ENCODE results near the gene MICALL2. TPM values are rescaled to one million over a fixed set of nuclear protein-coding genes. Genes with fewer than 3 reads are reported as not detected.

The MICALL2 gene
- total RNA-seq, 1 donor from 2014 or later: 14.2 TPM

GRCh38 chr7:1483536-1484505 is 24.6 kb upstream of the MICALL2 start:
- TF ChIP-seq CTCF (IDR thresholded peaks at IDR 0.05; ENCODE audit: insufficient read depth, low read length, severe bottlenecking): no peak
- H3K36me3 ChIP-seq (ENCODE audit: control insufficient read depth, insufficient read depth, low read length): peaks cover 31% of the 10 kb centered on the region
- peak; percentile 28 for FAIRE-seq

GRCh38 chr7:1483079-1483478 is 23.8 kb upstream of the MICALL2 start:
- Histone ChIP-seq H3K27me3 (ENCODE audit: control insufficient read depth, insufficient read depth, low read length) (no peaks in the 10 kb centered on the region), H3K4me3 (ENCODE audit: low read depth, low read length) (no peak overlapping the region), H3K36me3 (ENCODE audit: control insufficient read depth, insufficient read depth, low read length) (peaks cover 30% of the 10 kb centered on the region)
- FAIRE-seq (no peak), DNase-seq (ENCODE audit: low read depth) (no peak)
- no peak for TF ChIP-seq CTCF (IDR thresholded peaks at IDR 0.05; ENCODE audit: insufficient read depth, low read length, severe bottlenecking)

More at GRCh38 chr7:1483536-1484505, 24.6 kb upstream of the MICALL2 start:
- Histone ChIP-seq H3K27me3 (ENCODE audit: control insufficient read depth, insufficient read depth, low read length) (no peaks in the 10 kb centered on the region), H3K4me3 (ENCODE audit: low read depth, low read length) (no peak overlapping the region)
- DNase-seq (ENCODE audit: low read depth): no peak

GRCh38 chr7:1481300-1481699 is 22.0 kb upstream of the MICALL2 start:
- TF ChIP-seq CTCF (IDR thresholded peaks at IDR 0.05; ENCODE audit: insufficient read depth, low read length, severe bottlenecking): no peak
- Histone ChIP-seq H3K27me3 (ENCODE audit: control insufficient read depth, insufficient read depth, low read length) (no peaks in the 10 kb centered on the region), H3K4me3 (ENCODE audit: low read depth, low read length) (no peak overlapping the region), H3K36me3 (ENCODE audit: control insufficient read depth, insufficient read depth, low read length) (peaks cover 30% of the 10 kb centered on the region)
- DNase-seq (ENCODE audit: low read depth): no peak
- FAIRE-seq: no peak

GRCh38 chr7:1480670-1481069 is 21.4 kb upstream of the MICALL2 start:
- TF ChIP-seq CTCF (IDR thresholded peaks at IDR 0.05; ENCODE audit: insufficient read depth, low read length, severe bottlenecking): no peak
- FAIRE-seq (no peak), DNase-seq (ENCODE audit: low read depth) (no peak)
- Histone ChIP-seq H3K4me3 (ENCODE audit: low read depth, low read length) (no peak overlapping the region), H3K36me3 (ENCODE audit: control insufficient read depth, insufficient read depth, low read length) (peaks cover 30% of the 10 kb centered on the region), H3K27me3 (ENCODE audit: control insufficient read depth, insufficient read depth, low read length) (no peaks in the 10 kb centered on the region)

GRCh38 chr7:1479287-1479686 is 20.0 kb upstream of the MICALL2 start:
- DNase-seq (ENCODE audit: low read depth) (no peak), FAIRE-seq (no peak)
- Histone ChIP-seq H3K27me3 (ENCODE audit: control insufficient read depth, insufficient read depth, low read length) (no peaks in the 10 kb centered on the region), H3K36me3 (ENCODE audit: control insufficient read depth, insufficient read depth, low read length) (peaks cover 28% of the 10 kb centered on the region), H3K4me3 (ENCODE audit: low read depth, low read length) (no peak overlapping the region)
- TF ChIP-seq CTCF (IDR thresholded peaks at IDR 0.05; ENCODE audit: insufficient read depth, low read length, severe bottlenecking): no peak

All from bronchial epithelial cell (primary cell).